GM20000 (cell line): Measurements from ENCODE around the gene TMEM128.
"Not testable (repeated sequence)": the region's sequence is repeated elsewhere in the genome, so short reads cannot be mapped to it uniquely, and the experiment has no call there.

Experiments used
- DNase-seq: peaks from one replicate; pipeline ENCODE4 v3.0.0; 2012; ENCODE audit warnings: low spot score
- TF ChIP-seq, protein P1 (sequence below): IDR thresholded peaks from 2 replicates; pipeline ENCODE4 v1.5.1; 2012; ENCODE audit warnings: mild to moderate bottlenecking, control low read depth; ENCODE audit errors: extremely low read depth, missing control alignments

TMEM128 gene

DNA sequence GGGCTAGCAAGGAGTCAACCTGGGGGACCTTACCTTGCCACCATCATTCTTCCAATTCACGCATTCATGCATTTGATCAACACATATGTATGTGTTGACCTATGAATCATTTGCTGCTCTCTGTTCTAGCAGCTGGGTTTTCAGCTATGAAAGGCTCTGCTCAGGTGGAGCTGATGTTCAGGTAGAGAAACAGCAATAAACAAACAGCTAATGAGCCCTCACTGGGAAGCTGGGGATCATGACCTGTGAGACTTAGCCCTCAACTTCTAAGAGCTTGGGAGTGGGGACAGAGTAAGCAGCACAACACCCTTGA lies 19.7 kb downstream of the TMEM128 start:
- TF ChIP-seq, protein P1, sequence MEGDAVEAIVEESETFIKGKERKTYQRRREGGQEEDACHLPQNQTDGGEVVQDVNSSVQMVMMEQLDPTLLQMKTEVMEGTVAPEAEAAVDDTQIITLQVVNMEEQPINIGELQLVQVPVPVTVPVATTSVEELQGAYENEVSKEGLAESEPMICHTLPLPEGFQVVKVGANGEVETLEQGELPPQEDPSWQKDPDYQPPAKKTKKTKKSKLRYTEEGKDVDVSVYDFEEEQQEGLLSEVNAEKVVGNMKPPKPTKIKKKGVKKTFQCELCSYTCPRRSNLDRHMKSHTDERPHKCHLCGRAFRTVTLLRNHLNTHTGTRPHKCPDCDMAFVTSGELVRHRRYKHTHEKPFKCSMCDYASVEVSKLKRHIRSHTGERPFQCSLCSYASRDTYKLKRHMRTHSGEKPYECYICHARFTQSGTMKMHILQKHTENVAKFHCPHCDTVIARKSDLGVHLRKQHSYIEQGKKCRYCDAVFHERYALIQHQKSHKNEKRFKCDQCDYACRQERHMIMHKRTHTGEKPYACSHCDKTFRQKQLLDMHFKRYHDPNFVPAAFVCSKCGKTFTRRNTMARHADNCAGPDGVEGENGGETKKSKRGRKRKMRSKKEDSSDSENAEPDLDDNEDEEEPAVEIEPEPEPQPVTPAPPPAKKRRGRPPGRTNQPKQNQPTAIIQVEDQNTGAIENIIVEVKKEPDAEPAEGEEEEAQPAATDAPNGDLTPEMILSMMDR = no peak
- DNase-seq = no peak

DNA sequence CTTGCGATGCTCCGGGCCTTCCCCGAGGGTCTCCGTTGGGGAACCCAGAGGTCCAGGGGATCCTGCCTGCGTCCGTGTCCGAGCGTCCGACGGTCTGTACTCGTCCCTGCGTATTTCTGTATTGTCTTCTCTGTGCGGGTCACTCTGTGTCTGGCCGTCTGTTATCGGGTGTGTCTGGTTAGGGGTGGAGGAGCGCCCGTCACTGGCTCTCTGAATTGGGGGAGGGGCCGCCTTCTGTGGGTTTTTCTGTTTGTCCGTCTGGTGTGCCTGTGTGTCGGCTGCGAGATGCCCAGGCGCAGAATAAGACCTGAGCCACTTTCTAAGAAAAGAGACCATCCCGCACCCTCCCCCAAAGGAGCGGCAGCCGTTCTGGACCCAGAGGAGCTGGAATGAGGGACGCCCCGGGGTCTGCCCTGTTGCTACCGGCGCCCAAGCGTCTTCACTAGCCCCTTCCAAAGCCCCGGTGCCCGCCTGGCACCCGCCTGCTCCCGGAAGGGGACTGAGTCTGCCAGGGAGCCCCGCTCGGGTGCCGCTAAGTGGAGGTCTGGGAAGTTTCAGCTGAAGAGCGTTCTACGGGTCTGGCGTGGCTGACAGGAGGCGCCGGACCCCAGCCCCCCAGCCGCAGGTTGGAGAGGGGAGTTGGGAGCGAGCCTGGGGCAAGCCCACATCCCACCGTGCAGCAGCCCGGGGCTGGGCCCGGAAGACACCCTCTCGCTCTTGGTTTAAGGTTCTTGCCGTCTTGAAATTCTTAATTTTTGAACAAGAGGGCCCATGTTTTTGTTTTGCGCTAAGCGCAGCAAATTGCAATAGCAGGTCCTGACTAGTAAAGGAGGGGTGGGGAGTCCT lies 20.3 kb downstream of the TMEM128 start:
- no peak for DNase-seq
- TF ChIP-seq, protein P1 = no peak

DNA sequence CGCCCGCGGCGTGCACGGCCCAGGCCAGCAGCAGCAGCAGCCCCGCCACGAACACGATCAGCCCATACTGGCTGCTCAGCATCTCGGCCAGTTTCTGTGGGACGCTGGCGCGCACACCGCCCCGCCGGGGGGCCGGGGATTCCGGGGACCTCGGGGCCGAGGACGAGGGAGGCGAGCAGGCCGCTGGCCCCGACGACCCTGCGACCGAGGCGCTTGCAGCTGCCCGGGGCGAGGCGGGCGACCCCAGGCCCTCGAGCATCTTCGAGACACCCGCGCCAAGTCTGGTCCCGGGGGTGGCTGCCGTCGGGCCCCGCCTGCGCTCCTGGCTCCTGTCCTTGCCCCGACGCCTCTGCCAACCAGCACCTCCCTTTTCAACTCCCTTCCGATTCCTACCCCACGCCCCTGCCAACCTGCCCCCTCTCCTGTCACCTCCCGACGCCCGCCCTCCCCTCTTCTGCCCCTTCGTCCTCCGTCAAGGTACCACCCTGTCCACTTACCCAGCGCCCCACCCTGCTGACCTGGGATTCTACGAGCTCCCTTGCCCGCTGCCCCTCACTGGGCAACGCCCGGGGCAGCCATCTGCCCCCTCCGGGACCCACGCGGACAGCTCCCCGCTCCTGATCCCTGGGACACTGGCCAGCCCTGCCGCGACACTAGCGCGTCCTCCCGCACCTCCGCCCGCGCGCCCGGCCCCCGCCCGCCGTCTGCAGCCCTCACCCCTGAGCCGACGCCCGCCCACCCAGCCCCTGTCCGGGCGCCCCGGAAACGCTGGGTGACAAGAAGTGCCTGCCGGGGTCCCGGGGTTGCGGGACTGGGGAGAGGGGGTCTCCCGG lies 21.2 kb downstream of the TMEM128 start, which contains the start of gene OTOP1:
TSS of gene OTOP1 (minus strand) at position 324 of the 833 bp plus-strand sequence. CDS start at position 259, 65 bp downstream.
- TF ChIP-seq, protein P1 = no peak
- no peak for DNase-seq

DNA sequence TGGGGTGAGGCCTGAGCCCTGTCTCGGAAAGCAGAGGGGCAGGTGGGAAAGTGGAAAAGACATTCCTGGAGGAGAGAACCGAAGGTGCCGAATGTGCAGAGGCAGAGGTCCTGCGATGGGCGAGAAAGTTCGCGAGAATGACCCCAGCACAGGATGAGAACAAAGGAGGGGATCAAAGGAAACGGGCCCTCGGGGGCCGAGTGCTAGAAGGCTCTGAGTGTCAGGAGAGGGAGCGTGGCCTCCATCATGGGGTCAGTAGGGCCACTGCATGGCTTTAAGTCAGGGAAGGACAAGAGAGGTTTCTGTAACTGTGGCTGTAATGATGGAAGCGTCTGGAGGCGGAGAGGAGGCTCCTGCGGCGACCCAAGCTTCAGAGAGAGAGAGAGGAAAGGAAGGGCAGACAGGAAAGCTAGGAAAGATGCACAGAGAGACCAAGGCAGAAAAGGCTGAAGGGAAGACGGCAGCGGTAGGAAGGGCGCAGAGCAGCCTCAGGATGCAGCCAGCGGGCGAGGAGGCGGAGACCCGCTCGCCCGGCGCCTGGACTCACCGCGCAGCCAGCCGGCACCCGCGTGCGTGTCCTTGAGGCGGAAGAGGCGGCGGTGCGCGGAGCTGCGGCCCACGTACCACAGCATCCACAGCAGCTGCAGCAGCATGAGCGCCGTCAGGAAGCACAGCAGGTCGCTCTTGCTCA lies 22.0 kb downstream of the TMEM128 start:
- no peak for DNase-seq
- TF ChIP-seq, protein P1 = no peak

DNA sequence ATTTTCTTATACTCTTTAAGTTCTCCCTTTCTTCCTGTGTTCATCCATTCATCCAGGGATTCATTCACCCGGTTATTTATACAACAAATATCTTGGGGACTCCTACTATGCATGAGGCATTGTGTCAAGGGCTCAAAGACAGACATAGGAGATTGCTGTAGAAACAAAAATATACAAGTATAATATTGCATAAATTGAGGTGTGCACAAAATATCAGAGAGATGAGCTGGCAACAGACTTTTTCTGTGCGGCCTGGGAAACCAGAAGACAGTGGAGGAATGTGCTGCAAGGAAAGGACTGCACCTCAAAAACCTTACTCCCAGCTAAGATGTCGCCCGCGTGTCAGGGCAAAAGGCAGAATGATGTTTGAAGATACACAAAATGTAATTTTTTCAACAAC lies 30.9 kb downstream of the TMEM128 start:
- DNase-seq = no peak
- TF ChIP-seq, protein P1 = no peak

DNA sequence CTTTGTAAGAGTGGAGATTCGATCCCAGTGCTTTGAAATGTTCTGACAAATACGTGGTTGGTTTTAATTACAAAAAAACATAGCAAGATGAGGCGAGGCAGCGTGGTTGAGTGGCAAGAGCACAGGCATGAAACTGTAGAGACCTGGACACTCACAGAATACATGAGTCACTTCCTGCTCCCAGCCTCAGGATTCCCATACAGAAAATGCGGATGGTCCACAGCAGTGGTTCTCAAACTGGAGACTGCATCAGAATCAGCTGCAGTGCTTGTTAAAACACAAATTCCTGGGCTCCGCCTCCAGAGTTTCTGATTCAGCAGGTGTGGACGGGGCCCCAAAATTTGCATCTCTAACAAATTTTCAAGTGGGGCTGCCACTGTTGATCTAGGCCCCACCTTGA lies 31.4 kb downstream of the TMEM128 start:
- DNase-seq = no peak
- TF ChIP-seq, protein P1 = no peak

DNA sequence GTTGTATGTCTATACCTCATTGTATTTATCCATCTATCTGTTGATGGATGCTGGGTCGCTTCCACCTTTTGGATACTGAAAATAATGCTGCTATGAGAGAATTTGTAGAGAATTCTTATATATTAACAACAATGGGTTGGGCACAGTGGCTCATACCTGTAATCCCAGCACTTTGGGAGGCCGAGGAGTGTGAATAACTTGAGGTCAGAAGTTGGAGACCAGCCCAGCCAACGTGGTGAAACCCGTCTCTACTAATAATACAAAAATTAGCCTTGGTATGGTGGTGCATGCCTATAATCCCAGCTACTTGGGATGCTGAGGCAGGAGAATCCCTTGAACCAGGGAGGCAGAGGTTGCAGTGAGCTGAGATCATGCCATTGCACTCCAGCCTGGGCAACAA lies 34.3 kb downstream of the TMEM128 start:
- DNase-seq = not testable (repeated sequence)
